K562 (cell line): Measurements from ENCODE around the gene SRP72. TPM values are rescaled to one million over a fixed set of nuclear protein-coding genes. Genes with fewer than 3 reads are reported as not detected.

Experiments
- ESRRB ChIP-seq: fragments of 250-450 bp; sonication (Bioruptor Pico); IDR thresholded peaks from 2 replicates; pipeline ENCODE4 v1.5.0; 2020; ENCODE audit warnings: mild to moderate bottlenecking, moderate library complexity, borderline replicate concordance
- FIP1L1 ChIP-seq: fragments of 200-400 bp; formaldehyde crosslinking; IDR thresholded peaks from 2 replicates; pipeline ENCODE4 v1.6.1; 2018; ENCODE audit warnings: mild to moderate bottlenecking, low read depth, low read length; ENCODE audit not compliant: poor library complexity, severe bottlenecking
- FOXJ2 ChIP-seq: fragments of 200-800 bp; sonication (Bioruptor generic); IDR thresholded peaks from 2 replicates; pipeline ENCODE4 v1.6.1; 2016; ENCODE audit warnings: missing genetic modification characterization, missing compliant biosample characterization
- HNRNPUL1 ChIP-seq: fragments of 200-400 bp; formaldehyde crosslinking; IDR thresholded peaks from 2 replicates; pipeline ENCODE4 v1.6.1; 2017; ENCODE audit warnings: low read length
- JUND ChIP-seq, 2 experiments: IDR thresholded peaks; 2 replicates in 1 of 2; 3 replicates in 1 of 2; pipeline ENCODE4 v1.6.1; 2011; ENCODE audit warnings: borderline replicate concordance in 2 of 2, low read depth in 2 of 2, low read length in 2 of 2, improper control_type of control experiment in 1 of 2, missing biosample characterization in 1 of 2, missing genetic modification characterization in 1 of 2, missing genetic modification reagents in 1 of 2
- MEIS2 ChIP-seq: fragments of 450-650 bp; IDR thresholded peaks from 2 replicates; pipeline ENCODE4 v1.6.1; 2014; ENCODE audit warnings: mild to moderate bottlenecking; ENCODE audit not compliant: partially characterized antibody
- SMARCE1 ChIP-seq: fragments of 450-650 bp; IDR thresholded peaks from 2 replicates; pipeline ENCODE4 v1.7.1; 2016; ENCODE audit warnings: mild to moderate bottlenecking
- TCF3 ChIP-seq: sonication (generic); formaldehyde crosslinking; IDR thresholded peaks from 2 replicates; pipeline ENCODE4 v1.4.0; 2020; ENCODE audit warnings: mild to moderate bottlenecking, missing genetic modification reagents
- TEAD4 ChIP-seq, 2 experiments: sonication (generic) in 1 of 2; formaldehyde crosslinking in 1 of 2; IDR thresholded peaks; 2 replicates each; pipeline versions ENCODE4 v1.6.1 to v1.8.0; 2012 to 2022; ENCODE audit warnings: borderline replicate concordance in 1 of 2, inconsistent platforms in 1 of 2, low read length in 1 of 2, mild to moderate bottlenecking in 1 of 2, missing genetic modification reagents in 1 of 2
- ZNF668 ChIP-seq: fragments of 250-450 bp; sonication (Bioruptor Pico); IDR thresholded peaks from 2 replicates; pipeline ENCODE4 v1.8.0; 2022; ENCODE audit warnings: mild to moderate bottlenecking, inconsistent platforms
- polyA plus RNA-seq, 8 experiments: library from polyadenylated mRNA; depleted of rRNA in 4 of 8; stranded (reverse) in 5 of 8; unstranded in 3 of 8; fragments of >200 nt; fragmentation: Nextera tagmentation in 2 of 8; fragmentation: Illumina TruSeq in 1 of 8; extraction: Ambion mirVana in 2 of 8; extraction: Trizol in 1 of 8; gene quantifications; 2 replicates each; pipeline versions ENCODE4 v1.2.1 to v1.2.3, GENCODE V29; 2011 to 2014; ENCODE audit warnings: inconsistent platforms in 1 of 8, missing spikeins in 1 of 8
- total RNA-seq, 7 experiments: library from RNA; depleted of rRNA in 6 of 7; stranded (reverse); fragments of >200 nt in 6 of 7; fragmentation: Illumina TruSeq in 2 of 7; extraction: Trizol in 2 of 7; gene quantifications; 2 replicates each; pipeline versions ENCODE4 v1.2.1 to v1.2.3, GENCODE V29; 2011 to 2021; ENCODE audit warnings: low replicate concordance in 1 of 7
- TF ChIP-seq, protein P1 (sequence below): fragments of 450-650 bp; IDR thresholded peaks from 2 replicates; pipeline ENCODE4 v1.6.1; 2016; ENCODE audit warnings: antibody characterized with exemption
- TF ChIP-seq, protein P2 (sequence below): IDR thresholded peaks from 3 replicates; pipeline ENCODE4 v1.6.1; 2011; ENCODE audit warnings: borderline replicate concordance, mild to moderate bottlenecking; ENCODE audit not compliant: insufficient read length, insufficient read depth
- TF ChIP-seq, protein P3 (sequence below): fragments of 450-650 bp; IDR thresholded peaks from 2 replicates; pipeline ENCODE4 v1.6.1; 2018; ENCODE audit not compliant: partially characterized antibody
- TF ChIP-seq, protein P4 (sequence below): fragments of 450-650 bp; IDR thresholded peaks from 2 replicates; pipeline ENCODE4 v1.6.1; 2016
- TF ChIP-seq, protein P5 (sequence below): fragments of 450-650 bp; formaldehyde crosslinking; IDR thresholded peaks from 2 replicates; pipeline ENCODE4 v1.4.0; 2020; ENCODE audit warnings: mild to moderate bottlenecking, moderate library complexity
- TF ChIP-seq, protein P6 (sequence below): fragments of 450-650 bp; IDR thresholded peaks from one replicate; pipeline ENCODE4 v1.6.1; 2018; ENCODE audit warnings: mild to moderate bottlenecking, moderate library complexity; ENCODE audit not compliant: partially characterized antibody

The SRP72 gene
- total and polyA plus RNA-seq, 9 of the 15 experiments (the other 6 are each of a cell fraction or from before 2014, with no cell fraction given): 124 to 341 (median 202) TPM

DNA sequence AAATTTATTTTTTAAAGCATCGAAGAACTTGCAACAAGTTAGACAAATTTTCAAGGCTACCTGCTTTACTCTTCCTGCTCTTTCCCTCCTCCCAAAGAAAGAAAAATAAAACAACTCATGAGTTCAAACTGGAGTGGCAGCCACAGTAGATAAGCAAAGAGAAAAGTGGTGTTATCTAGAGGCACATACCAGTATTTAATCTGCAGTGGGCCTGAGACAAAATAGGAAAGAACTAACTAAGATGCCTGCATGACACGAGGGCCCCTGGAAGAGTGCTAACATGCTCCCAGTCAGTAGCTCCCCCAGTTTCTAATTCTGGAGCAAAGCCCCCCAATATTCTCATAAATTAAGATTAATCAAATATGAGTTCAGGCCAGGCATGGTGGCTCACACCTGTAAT, 46.1 kb downstream of the SRP72 start (continued):
- TF ChIP-seq, protein P1, sequence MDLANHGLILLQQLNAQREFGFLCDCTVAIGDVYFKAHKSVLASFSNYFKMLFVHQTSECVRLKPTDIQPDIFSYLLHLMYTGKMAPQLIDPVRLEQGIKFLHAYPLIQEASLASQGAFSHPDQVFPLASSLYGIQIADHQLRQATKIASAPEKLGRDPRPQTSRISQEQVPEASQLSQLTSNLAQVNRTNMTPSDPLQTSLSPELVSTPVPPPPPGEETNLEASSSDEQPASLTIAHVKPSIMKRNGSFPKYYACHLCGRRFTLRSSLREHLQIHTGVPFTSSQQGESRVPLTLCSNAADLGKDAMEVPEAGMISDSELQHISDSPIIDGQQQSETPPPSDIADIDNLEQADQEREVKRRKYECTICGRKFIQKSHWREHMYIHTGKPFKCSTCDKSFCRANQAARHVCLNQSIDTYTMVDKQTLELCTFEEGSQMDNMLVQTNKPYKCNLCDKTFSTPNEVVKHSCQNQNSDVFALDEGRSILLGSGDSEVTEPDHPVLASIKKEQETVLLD: 0 out of 2 replicates have a peak, but pooled peaks have one; percentile 49
- TF ChIP-seq TEAD4 (IDR thresholded peaks at IDR 0.05; ENCODE audit: low read length) (peak; percentile 86), TEAD4 (CRISPR knock-in tag; IDR thresholded peaks at IDR 0.05; ENCODE audit: borderline replicate concordance) (no peak), TCF3 (peak; percentile 82), FOXJ2 (tag) (no peak), ZNF668 (CRISPR knock-in tag) (no peak), JUND (IDR thresholded peaks at IDR 0.05; ENCODE audit: borderline replicate concordance, low read depth, low read length) (peak; percentile 42; the same call in 1 of the 2 replicates), JUND (tag; IDR thresholded peaks at IDR 0.05; ENCODE audit: borderline replicate concordance, low read depth, low read length) (peak; percentile 22; the same call in 1 of the 3 replicates), FIP1L1 (no peak), HNRNPUL1 (no peak), MEIS2 (peak; percentile 88), ESRRB (CRISPR knock-in tag) (no peak), SMARCE1 (peak; percentile 71)
- TF ChIP-seq, protein P2, sequence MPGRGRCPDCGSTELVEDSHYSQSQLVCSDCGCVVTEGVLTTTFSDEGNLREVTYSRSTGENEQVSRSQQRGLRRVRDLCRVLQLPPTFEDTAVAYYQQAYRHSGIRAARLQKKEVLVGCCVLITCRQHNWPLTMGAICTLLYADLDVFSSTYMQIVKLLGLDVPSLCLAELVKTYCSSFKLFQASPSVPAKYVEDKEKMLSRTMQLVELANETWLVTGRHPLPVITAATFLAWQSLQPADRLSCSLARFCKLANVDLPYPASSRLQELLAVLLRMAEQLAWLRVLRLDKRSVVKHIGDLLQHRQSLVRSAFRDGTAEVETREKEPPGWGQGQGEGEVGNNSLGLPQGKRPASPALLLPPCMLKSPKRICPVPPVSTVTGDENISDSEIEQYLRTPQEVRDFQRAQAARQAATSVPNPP: no peak
- TF ChIP-seq, protein P3, sequence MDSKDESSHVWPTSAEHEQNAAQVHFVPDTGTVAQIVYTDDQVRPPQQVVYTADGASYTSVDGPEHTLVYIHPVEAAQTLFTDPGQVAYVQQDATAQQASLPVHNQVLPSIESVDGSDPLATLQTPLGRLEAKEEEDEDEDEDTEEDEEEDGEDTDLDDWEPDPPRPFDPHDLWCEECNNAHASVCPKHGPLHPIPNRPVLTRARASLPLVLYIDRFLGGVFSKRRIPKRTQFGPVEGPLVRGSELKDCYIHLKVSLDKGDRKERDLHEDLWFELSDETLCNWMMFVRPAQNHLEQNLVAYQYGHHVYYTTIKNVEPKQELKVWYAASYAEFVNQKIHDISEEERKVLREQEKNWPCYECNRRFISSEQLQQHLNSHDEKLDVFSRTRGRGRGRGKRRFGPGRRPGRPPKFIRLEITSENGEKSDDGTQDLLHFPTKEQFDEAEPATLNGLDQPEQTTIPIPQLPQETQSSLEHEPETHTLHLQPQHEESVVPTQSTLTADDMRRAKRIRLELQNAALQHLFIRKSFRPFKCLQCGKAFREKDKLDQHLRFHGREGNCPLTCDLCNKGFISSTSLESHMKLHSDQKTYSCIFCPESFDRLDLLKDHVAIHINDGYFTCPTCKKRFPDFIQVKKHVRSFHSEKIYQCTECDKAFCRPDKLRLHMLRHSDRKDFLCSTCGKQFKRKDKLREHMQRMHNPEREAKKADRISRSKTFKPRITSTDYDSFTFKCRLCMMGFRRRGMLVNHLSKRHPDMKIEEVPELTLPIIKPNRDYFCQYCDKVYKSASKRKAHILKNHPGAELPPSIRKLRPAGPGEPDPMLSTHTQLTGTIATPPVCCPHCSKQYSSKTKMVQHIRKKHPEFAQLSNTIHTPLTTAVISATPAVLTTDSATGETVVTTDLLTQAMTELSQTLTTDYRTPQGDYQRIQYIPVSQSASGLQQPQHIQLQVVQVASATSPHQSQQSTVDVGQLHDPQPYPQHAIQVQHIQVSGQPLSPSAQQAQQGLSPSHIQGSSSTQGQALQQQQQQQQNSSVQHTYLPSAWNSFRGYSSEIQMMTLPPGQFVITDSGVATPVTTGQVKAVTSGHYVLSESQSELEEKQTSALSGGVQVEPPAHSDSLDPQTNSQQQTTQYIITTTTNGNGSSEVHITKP: peak; percentile 66
- TF ChIP-seq, protein P4, sequence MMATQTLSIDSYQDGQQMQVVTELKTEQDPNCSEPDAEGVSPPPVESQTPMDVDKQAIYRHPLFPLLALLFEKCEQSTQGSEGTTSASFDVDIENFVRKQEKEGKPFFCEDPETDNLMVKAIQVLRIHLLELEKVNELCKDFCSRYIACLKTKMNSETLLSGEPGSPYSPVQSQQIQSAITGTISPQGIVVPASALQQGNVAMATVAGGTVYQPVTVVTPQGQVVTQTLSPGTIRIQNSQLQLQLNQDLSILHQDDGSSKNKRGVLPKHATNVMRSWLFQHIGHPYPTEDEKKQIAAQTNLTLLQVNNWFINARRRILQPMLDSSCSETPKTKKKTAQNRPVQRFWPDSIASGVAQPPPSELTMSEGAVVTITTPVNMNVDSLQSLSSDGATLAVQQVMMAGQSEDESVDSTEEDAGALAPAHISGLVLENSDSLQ: peak; percentile 92
- TF ChIP-seq, protein P5, sequence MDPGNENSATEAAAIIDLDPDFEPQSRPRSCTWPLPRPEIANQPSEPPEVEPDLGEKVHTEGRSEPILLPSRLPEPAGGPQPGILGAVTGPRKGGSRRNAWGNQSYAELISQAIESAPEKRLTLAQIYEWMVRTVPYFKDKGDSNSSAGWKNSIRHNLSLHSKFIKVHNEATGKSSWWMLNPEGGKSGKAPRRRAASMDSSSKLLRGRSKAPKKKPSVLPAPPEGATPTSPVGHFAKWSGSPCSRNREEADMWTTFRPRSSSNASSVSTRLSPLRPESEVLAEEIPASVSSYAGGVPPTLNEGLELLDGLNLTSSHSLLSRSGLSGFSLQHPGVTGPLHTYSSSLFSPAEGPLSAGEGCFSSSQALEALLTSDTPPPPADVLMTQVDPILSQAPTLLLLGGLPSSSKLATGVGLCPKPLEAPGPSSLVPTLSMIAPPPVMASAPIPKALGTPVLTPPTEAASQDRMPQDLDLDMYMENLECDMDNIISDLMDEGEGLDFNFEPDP: no peak
- TF ChIP-seq, protein P6, sequence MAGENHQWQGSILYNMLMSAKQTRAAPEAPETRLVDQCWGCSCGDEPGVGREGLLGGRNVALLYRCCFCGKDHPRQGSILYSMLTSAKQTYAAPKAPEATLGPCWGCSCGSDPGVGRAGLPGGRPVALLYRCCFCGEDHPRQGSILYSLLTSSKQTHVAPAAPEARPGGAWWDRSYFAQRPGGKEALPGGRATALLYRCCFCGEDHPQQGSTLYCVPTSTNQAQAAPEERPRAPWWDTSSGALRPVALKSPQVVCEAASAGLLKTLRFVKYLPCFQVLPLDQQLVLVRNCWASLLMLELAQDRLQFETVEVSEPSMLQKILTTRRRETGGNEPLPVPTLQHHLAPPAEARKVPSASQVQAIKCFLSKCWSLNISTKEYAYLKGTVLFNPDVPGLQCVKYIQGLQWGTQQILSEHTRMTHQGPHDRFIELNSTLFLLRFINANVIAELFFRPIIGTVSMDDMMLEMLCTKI: no peak
